Endometrium (tissue), 2 donors: ENCODE data around the gene ASPG.

ENCODE experiments used
- FAIRE-seq: peaks from 2 replicates; lab custom pipeline; 2012; peaks lifted over from hg19 to GRCh38; lab: Jason Lieb, UNC
- donor health status: control.
- donor health status: control.

ASPG gene

DNA sequence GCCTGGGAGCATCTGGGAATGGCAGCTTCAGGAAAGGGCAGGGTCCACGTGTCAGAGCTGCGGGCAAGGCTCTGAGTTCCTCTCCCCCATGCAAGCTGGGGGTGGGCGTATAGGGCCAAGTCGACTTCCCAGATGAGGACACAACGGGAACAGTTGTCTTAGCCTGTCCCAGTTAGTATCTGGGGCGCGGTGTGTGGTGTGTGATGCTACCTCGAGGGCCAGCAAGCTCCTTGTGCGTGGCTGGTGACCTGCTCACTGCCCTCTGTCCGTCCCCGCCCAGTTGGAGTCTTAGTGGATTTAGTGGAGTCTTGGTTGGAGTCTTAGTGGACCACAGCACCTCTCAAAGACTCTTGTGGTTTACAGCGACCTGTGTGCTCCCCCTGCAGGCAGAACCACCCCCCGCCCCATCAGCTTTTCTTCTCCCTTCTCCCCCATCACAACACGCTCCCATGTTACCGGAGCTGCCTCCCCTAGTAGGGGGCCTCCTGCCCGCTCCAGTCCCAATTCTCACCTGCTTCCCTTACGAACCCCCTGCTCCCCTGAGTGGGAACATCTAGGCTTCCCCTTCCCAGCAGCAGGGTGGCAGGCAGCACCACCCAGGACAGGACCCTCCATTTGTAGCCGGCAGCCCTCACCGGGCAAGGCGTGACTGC lies 8.7 kb downstream of the ASPG start:
- FAIRE-seq: no peak

DNA sequence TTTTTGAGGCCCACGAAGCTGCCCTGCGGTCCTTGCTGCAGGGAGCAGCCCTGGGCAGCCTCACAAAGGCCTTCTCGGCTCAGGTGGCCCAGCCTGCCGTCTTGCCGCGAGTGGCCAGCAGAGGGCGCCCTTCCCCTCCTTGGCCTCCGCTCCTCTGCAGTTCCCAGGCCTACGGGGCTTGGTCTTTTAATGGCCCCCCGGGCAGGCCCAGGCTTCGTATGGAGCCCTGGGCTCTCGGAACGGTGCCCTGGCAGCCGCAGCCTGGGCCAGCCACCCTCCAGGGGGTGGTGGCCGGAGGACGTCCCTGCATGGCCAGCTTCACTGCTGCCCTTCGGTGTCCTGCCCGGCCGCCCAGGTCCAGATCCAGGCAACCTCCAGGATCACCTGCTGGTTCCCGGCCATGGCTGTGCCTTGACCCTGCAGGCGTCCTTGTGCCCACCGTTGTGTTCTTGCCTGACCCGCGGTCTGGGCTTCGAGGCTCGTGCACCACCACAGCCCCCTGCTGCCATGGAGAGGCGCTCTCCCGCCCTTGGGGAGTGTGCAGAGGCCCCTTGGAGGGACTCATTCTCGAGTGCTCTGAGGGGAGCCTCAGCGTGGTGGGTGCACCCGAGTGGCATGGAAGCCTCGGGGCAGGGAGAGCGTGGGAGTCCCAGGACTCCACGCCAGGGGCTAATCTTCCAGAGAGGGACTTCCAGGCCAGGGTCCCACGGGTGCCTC lies 9.4 kb downstream of the ASPG start:
- FAIRE-seq: no peak

DNA sequence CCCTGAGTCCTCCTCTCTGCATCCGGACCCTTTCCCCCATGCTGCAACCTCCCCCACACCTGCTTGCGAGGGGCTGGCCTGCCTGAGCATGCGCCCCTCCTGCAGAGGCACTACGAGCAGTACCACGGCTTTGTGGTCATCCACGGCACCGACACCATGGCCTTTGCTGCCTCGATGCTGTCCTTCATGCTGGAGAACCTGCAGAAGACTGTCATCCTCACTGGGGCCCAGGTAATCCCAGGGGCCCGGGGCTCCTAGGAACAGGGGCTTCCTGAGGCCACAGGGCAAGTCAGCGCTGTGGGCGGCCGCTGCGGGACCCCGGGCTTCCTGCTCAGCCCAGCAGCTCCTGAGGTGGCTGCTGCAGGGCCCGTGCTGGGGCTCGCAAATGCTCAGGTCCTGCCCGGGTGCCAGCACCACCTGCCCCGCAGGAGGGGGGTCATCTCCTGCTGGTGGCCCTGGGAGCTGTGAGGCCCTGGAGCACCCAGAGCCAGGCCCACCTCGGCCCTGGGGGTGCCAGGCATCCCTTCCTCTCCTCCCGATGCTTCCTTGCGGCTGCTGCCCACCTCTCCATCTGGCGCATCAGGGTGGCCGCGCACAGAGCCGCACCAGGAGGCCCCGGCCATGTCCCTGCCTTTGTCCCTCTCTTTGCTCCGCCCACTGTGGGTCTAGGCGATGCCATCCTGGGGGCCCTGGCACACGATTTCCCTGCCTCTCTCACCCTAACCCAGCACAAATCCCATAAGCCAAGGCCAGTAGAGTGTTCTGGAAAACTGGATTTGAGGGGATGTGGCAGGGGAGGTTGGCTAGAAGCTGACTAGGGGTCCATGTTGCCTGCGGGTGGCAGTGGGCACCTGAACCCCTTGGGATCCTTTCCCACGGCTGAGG lies 10.2 kb downstream of the ASPG start:
- FAIRE-seq: no peak

GRCh38 chr14:104096318-104096717 lies 10.8 kb downstream of the ASPG start:
- no peak for FAIRE-seq

DNA sequence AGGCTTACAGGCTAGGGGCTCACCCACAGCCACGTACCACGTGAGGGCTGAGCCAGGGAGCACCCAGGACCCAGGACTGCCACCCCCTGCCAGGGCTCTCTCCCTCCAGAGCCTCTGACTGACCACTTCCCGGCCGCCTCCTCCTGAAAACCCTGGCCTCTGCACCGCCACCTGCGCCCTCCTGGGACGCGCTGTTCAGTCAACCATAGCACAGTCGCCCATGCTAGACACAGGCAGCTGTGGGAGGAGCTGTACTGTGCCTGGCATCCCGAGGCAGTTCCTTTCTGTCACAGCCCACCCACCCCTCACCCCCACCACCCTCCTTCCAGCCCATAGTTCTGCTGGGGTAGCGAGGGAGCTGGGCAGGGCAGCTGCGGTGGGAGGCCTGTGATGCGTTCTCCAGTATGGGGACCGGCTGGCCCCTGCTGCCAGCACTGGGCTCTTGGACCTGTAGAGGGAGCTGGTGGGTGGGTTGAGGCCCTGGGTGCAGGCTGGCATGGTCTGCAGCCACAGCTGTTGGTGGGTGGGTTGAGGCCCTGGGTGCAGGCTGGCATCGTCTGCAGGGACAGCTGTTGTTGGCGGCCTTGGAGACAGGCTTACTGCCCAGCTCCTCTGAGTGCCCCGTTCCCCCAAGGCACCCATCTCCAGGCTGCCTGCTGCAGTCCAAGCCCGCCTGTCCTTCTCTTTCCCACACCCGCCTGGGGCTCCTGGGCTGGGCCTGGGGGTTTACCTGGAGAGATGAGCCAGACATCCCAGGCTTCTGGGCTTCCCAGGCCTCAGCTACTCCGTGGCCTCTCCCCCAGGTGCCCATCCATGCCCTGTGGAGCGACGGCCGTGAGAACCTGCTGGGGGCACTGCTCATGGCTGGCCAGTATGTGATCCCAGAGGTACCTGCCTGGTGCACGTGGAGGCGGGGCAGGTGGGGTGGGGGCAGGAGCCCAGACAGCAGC lies 11.5 kb downstream of the ASPG start:
- no peak for FAIRE-seq

DNA sequence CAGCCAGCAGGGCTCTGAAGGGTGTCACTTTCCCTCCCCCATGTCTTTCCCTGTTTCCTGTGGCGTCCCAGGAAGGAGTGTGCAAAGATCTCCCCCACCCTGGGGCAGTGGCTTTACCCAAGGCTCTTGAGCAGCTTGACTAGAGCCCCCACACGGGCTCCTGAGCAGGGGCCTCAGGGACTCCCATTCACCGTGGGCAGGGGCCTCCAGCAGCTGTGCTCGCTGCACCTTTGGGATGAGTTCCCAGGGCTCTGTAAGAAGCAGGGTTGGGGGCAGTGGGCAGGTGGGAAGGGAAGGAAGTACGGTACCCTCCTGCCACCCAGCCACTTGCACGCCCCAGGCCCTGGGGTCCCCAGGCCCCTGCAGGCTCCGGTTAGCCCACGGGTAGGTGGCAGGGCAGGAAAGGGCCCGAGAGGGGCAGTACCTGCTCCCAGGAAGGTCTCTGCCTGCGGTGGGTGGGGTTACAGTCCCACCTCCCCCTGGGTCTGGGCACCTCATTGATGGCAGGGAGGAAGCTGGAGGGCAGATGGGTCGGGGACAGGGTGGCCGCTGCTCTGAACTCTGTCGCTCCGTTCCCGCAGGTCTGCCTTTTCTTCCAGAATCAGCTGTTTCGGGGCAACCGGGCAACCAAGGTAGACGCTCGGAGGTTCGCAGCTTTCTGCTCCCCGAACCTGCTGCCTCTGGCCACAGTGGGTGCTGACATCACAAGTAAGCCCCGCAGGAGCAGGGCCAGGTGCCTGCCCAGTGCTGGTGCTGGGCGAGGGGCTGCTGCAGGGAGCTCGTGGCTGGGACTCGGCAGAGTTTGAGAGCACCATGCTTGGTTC lies 13.0 kb downstream of the ASPG start:
- no peak for FAIRE-seq

DNA sequence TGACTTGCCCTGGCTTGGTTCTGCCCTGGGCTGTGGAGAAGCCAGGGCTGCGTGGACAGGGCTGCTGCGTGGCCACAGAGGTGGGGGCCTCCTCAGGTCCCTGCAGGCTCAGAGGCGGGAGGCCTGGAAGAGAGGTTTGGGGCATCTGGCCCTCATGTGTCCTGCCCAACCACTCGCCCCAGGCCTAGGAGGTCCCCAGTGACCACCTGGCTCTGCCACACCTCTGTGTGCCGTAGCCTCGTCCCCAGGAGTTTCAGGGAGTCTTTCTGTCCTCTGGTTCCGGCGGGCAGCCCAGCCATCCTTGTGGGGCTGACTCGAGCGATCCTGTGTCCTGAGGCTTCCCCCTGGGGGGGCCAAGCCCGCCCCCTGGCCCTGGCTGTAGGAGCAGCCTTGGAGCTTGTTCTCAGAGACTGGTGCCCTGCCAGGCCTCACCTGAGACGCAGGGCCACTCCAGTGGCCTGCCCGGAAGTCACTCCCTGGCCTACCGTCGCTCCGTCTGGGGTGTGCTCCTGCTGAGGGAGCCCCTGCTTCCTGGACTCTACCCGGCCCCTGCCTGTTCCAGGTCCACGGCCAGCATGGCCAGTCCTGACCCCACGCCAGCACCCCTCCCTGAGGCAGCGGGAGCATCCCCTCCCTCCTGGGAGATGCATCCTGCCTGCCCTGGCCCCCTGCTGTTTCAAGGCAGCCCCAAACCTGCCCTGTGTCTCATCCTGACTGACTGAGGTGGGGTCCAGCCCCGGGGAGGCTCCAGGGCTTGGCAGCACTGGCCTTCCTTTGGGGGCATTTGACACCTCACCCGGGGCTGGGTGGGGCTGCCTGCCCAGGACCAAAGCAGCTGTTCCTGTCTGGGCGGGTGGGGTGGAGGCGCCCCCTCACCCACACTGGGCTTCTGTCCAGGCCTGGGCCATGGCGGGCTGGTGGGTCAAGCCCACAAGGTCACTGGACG lies 13.9 kb downstream of the ASPG start:
- FAIRE-seq: no peak

DNA sequence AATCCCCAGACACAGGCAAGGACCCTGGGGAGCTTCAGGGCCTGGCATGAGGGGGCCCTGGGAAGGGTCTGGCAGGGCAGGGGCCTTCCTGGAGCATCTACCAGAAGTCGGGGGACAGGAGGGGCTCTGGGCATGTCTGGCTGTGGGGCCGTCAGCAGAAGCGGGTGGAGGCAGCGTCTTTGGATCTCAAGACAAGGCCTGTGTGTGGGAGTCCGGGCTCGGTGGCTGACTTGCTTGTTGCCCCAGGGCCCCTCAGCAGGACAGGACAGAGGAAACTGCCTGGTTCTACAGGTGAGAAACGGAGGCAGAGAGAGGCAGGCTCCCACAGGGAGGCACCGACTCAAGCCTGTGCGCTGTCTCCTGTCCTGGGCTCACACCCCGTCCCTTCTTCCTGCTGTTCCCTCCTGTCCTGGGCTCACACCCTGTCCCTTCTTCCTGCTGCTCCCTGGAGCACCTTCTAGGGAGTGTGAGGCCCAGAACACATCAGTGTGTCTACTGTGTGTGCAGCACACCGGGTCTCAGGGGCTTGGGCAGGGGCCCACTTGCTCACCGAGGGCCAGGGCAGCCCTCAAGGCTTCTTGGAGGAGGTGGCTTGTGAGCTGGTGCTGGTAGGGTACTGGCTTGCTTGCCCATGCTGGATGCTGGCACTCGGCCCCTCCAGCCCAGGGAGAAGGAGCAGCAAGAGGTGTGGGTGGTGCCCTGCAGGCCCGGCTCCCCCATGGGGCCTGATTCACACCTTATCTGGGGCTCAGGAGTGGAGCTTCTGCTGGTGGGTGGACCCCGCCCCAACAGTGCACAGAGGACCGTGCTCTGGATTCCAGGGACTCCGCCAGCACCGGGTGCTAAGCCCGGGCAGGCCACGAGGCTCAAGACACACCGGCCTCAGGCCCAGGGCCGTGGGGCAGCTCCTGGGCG lies 14.9 kb downstream of the ASPG start:
- FAIRE-seq: no peak

GRCh38 chr14:104101086-104101621 lies 15.7 kb downstream of the ASPG start:
- FAIRE-seq: no peak

DNA sequence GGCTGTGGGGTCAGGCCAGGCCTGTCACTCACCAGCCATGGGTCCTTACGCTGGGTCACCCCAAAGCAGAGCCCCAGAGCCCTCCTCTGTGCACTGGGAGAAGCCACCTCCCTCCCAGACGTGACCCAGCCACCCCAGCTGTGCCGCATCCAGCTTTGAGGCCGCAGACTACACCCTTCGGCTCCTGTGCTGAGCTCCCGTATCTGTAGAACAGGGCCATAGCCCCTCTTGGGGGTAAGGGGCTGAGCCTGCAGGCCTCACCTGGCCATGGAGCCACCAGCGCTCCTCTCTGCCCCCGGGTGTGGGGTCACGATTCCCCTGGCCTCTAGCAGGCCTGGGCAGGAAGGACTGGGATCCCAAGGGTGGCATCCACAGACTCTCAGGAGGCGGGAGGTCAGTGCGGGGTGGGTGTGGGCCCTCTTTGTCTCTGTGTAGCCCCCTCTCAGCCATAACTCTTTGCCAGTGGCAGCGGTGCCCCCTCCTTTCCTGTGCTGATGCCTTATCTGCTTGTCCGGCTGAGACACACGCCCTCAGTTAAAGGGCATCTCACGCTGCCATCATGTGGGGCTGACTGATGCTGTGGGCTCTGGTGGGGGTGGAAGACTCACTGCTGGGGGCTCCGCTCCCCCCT lies 16.3 kb downstream of the ASPG start:
- no peak for FAIRE-seq

DNA sequence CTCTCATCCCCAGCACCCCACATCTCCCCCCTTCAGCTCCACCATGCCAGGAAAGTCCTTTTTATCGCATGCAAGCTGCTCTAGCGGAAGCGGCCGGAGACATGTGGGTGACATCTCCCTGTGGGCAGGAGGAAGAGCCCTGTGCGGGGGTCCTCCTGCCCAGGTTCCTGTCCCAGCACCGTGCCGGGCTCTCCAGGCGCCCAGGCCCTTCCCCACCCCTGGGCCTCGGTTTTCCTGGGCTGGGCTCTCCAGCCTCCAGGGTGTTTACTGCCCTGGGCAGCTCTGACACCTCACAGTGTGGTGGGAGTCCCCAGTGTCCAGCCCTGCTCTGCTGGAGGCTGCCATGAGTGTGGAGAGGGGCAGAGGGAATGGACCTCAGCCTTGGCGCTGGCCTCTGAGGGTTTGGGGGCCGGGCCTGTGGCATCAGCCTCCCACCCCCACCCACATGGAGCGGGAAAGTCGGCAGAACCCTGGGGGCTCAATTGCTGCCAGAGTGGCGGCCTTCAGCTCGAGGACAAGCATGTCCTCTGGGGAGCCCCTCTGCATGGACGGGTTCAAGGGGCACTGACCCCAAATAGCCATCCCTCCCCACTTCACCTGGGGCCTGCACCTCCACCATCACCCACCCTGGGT lies 16.9 kb downstream of the ASPG start:
- no peak for FAIRE-seq

DNA sequence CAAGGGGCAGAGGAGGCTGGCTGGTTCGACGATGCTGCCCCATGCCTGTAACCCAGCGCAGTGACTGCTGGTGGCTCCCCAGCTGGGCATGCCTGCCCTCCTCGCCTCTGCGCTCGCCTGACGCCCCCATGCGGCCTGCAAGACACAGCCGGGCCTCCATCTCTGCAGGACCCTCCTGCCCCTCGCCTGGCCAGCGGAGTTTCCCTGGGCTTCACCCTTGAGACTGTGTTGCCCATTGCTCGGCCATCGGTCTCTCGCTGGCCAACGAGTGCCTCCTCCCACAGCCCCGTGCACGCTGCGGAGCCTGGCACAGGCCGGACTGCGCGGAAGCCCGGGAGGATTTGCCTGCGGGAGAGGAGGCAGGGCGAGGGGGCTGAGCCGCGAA lies 17.6 kb downstream of the ASPG start:
- FAIRE-seq: no peak

DNA sequence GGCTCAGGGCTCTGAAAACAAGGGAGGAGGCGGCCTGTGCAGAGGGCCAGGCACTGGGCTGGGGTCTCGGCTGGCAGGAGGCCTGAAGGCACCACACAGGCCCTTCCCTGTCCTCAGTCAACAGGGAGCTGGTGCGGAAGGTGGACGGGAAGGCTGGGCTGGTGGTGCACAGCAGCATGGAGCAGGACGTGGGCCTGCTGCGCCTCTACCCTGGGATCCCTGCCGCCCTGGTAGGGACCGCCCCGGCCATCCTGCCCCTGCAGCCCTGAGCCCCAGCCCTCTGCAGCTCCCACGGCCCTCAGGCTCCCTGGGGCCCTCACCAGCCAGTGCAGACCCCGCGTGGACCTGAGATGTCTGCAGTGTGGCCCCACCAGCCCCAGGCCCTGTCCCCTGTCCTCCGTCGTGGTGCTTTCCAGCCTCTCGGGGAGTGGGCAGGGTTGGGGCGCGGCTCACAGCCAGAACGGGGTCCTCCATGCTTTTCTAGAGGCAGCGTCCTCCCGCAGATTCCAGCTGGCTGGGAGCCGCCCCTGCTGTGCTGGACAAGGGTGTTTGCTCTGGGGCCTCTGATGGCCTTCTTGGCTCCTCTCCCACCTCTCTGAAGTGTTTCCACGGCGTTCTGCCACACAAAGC lies 18.1 kb downstream of the ASPG start:
- FAIRE-seq: no peak

DNA sequence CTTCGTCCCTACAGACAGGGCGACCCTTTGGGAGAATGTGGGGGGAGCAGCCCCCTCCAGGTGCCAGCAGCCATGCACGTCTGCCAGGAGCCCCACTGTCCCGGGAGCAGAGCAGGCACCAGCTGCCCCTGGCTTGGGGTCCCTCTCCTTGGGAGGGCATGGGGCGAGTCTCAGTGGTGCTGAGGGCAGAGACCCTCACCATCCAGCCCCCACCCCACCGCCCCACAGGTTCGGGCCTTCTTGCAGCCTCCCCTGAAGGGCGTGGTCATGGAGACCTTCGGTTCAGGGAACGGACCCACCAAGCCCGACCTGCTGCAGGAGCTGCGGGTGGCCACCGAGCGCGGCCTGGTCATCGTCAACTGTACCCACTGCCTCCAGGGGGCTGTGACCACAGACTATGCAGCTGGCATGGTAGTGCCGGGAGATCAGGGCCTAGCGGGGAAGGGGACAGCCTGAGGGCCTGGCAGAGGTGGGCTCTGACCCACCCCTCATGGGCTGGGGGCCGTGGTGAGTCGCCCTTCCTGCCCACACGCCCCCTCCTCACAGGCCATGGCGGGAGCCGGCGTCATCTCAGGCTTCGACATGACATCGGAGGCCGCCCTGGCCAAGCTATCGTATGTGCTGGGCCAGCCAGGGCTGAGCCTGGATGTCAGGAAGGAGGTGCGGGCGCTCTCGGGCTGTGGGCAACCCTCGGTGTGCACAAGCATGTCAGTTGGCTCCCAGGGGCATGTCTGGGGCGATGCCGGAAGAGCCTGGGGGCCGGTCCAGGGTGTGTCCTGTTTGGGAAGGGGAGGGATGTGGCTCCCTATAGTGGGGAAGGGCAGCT lies 18.8 kb downstream of the ASPG start:
- FAIRE-seq: no peak

- FAIRE-seq: no peak
Observed at GRCh38 chr14:104105071-104105821, 19.7 kb downstream of the ASPG start.
